Endothelial cell (in vitro differentiated cells): ENCODE data around the gene TK1. TPM values are rescaled to one million over a fixed set of nuclear protein-coding genes. Genes with fewer than 3 reads are reported as not detected.
A peak's percentile ranks its signal among the peaks of the same experiment; 100 is the strongest.

Experiments
- DNase-seq: peaks from one replicate; pipeline ENCODE4 v3.0.0; 2021; ENCODE audit warnings: low spot score
- H3K27ac Mint-ChIP-seq: one replicate; pipeline ENCODE4 v1.8.0; 2021; ENCODE audit warnings: mixed read lengths, inconsistent platforms; ENCODE audit not compliant: unreplicated experiment
- H3K27me3 Mint-ChIP-seq: one replicate; pipeline ENCODE4 v1.8.0; 2021; ENCODE audit warnings: mild to moderate bottlenecking, moderate library complexity, mixed read lengths, inconsistent platforms; ENCODE audit not compliant: unreplicated experiment
- H3K36me3 Mint-ChIP-seq: one replicate; pipeline ENCODE4 v1.8.0; 2021; ENCODE audit warnings: mild to moderate bottlenecking, low read depth, mixed read lengths, inconsistent platforms; ENCODE audit not compliant: unreplicated experiment
- H3K4me1 Mint-ChIP-seq: one replicate; pipeline ENCODE4 v1.8.0; 2021; ENCODE audit warnings: mild to moderate bottlenecking, mixed read lengths, inconsistent platforms; ENCODE audit not compliant: unreplicated experiment
- H3K4me3 Mint-ChIP-seq: one replicate; pipeline ENCODE4 v1.8.0; 2021; ENCODE audit warnings: mild to moderate bottlenecking, mixed read lengths, inconsistent platforms; ENCODE audit not compliant: unreplicated experiment
- H3K9me3 Mint-ChIP-seq: one replicate; pipeline ENCODE4 v1.8.0; 2021; ENCODE audit warnings: mixed read lengths, inconsistent platforms; ENCODE audit not compliant: unreplicated experiment
- total RNA-seq: library from RNA; stranded (reverse); fragmentation: NEBNext Ultra II Directional; extraction: Animal tissue kit (Norgen Biotek cat#: 25700); gene quantifications from one replicate; pipeline ENCODE4 v1.2.1, GENCODE V29; 2021; ENCODE audit not compliant: unreplicated experiment
- TF ChIP-seq, protein P1 (sequence below): fragments of 200-600 bp; sonication (generic); IDR thresholded peaks from one replicate; pipeline ENCODE4 v1.5.0; 2021; ENCODE audit warnings: antibody characterized with exemption; ENCODE audit not compliant: unreplicated experiment

The TK1 gene
- total RNA-seq, 1 donor from 2014 or later = 23.8 TPM

DNA sequence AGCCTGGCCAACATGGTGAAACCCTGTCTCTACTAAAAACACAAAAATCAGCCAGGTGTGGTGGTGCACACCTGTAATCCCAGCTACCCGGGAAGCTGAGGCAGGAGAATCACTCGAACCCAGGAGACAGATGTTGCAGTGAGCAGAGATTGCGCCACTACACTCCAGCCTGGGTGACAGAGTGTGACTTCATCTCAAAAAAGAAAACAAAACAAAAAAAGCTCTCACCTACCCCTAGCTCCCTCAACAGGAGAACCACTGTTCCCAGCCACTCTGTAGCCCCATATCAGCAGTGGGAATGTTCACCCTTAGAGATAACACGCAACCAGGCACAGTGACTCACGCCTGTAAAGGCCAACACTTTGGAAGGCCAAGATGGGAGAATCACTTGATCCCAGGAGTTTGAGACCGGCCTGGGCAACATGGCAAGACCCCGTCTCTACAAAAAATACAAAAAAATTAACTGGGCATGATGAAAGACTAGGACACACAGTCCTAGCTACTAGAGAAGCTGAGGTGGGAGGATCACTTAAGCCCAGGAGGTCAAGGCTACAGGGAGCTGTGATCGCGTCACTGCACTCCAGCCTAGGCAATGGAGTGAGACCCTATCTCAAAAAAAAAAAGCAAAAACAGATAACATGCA is 50.9 kb downstream of the TK1 start:
- peaks cover 12% of the 10 kb centered on the region for H3K27me3 Mint-ChIP-seq
- H3K36me3 Mint-ChIP-seq = peaks cover 18% of the 10 kb centered on the region
- H3K4me1 Mint-ChIP-seq = peaks cover 22% of the 10 kb centered on the region
- DNase-seq = no peak
- no peaks in the 10 kb centered on the region for H3K9me3 Mint-ChIP-seq
- TF ChIP-seq, protein P1, sequence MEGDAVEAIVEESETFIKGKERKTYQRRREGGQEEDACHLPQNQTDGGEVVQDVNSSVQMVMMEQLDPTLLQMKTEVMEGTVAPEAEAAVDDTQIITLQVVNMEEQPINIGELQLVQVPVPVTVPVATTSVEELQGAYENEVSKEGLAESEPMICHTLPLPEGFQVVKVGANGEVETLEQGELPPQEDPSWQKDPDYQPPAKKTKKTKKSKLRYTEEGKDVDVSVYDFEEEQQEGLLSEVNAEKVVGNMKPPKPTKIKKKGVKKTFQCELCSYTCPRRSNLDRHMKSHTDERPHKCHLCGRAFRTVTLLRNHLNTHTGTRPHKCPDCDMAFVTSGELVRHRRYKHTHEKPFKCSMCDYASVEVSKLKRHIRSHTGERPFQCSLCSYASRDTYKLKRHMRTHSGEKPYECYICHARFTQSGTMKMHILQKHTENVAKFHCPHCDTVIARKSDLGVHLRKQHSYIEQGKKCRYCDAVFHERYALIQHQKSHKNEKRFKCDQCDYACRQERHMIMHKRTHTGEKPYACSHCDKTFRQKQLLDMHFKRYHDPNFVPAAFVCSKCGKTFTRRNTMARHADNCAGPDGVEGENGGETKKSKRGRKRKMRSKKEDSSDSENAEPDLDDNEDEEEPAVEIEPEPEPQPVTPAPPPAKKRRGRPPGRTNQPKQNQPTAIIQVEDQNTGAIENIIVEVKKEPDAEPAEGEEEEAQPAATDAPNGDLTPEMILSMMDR = no peak
- H3K4me3 Mint-ChIP-seq = peak overlapping the region; percentile 80
- H3K27ac Mint-ChIP-seq = no peak overlapping the region

DNA sequence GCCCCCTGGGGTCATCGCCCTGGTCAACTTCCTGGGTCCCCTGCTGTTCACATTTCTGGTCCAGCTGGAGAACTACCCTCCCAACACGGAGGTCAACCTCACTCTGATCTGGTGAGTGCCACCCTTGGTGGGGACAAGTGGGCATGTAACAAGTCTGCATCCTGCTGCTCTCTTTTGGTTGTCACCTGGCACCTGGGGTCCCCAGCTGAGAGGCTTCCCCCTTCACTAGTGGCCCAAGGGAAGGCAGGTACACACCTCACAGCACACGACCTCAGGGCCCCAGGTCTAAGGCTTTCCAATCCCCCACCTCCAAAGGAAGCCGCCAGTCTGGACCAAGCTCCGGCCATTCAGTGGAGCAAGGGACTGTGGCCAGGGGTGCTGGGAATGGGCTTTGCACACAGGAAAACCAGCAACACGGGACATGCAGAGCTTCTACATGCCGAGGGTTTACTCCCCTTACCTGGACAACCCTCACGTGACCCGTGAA is 51.9 kb downstream of the TK1 start:
- no peak overlapping the region for H3K4me3 Mint-ChIP-seq
- H3K27me3 Mint-ChIP-seq = peaks cover 10% of the 10 kb centered on the region
- TF ChIP-seq, protein P1 = no peak
- H3K9me3 Mint-ChIP-seq = no peaks in the 10 kb centered on the region
- peaks cover 27% of the 10 kb centered on the region for H3K4me1 Mint-ChIP-seq
- H3K36me3 Mint-ChIP-seq = peaks cover 18% of the 10 kb centered on the region
- H3K27ac Mint-ChIP-seq = no peak overlapping the region
- no peak for DNase-seq

DNA sequence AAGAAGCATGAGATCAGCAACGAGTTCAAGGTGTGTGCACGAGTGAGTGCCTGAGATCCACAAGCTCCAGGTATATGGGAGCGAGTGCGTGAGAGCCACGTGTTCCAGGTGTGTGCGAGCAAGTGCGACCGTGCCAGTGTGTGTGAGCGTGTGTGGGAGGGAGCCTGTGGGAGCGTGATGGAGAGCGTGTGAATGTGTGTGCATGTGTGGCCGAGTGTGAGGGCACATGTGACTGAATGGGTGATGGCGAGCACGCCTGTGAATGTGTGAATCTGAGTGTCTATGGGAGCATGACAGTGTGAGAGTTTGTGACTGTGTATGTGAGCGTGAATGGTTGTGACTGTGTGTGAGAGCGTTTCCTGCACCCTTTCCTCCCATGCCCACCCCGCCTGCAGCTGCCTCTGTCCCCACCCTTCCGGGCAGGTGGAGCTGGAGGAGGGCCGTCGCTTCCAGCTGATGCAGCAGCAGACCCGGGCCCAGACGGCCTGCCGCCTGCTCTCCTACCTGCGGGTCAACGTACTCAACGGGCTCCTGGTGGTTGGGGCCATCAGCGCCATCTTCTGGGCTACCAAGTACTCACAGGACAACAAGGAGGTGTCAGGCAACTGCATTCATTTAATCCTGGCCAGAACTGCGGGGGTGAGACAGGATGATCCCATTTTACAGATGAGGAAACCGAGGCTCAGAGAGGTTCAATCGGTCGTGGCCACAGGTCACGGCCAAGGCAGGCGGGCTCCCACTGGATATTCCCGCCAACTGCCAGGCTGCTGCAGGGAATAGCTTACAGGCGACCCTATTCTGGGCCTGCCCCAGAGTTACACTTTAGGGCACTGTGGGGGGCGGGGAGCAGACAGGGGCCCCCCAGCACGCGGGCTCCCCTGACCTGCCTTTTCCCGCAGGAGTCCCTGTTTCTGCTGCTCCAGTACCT is 52.6 kb downstream of the TK1 start:
- Mint-ChIP-seq H3K4me3 (peak overlapping the region; percentile 60), H3K27ac (peak overlapping the region; percentile 27), H3K9me3 (no peaks in the 10 kb centered on the region), H3K4me1 (peaks cover 32% of the 10 kb centered on the region), H3K27me3 (peaks cover 9% of the 10 kb centered on the region), H3K36me3 (peaks cover 18% of the 10 kb centered on the region)
- peak; percentile 69 for DNase-seq
- TF ChIP-seq, protein P1 = peak; percentile 19

DNA sequence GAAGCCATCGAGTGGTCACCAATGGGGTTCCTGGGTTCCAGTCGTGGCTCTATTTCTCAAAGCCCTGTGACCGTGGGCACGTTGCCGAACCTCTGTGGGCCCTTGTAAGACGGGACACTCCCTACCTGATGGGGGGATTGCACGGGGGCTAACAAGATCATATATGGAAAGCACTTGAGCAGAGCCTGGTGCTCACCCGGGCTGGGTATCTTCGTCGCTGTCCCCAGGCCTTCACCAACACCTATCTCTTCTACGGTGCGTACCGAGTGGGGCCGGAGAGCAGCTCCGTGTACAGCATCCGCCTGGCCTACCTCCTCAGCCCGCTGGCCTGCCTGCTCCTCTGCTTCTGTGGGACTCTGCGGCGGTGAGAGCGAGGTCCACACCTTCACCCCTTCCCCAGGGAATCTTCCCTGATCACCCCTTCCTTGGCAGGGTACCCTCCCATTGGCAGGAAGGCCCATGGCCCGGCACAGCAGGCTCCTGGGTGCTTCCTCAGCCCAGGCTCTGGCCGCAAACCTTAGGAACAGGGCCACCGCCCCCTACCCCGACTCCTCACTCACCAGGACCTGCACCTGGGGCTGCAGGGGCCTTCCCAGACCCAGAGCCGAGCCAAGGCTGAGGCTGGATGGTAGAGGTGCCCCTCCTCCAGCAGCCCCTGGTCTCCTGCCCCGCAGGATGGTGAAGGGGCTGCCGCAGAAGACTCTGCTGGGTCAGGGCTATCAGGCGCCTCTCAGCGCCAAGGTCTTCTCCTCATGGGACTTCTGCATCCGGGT is 53.5 kb downstream of the TK1 start:
- TF ChIP-seq, protein P1 = no peak
- Mint-ChIP-seq H3K27me3 (peaks cover 10% of the 10 kb centered on the region), H3K36me3 (peaks cover 18% of the 10 kb centered on the region), H3K4me1 (peaks cover 36% of the 10 kb centered on the region), H3K4me3 (peak overlapping the region; percentile 60), H3K9me3 (no peaks in the 10 kb centered on the region), H3K27ac (peak overlapping the region; percentile 27)
- DNase-seq = no peak
